SH-SY5Y (cell line): ENCODE data around the gene SLC19A1.

ENCODE experiments used
- GATA2 ChIP-seq: IDR thresholded peaks from 2 replicates; pipeline ENCODE4 v1.6.1; 2011; ENCODE audit warnings: mild to moderate bottlenecking, low read depth, low read length
- GATA3 ChIP-seq: IDR thresholded peaks from 2 replicates; pipeline ENCODE4 v1.6.1; 2011; ENCODE audit warnings: low read depth, mild to moderate bottlenecking, low read length, moderate library complexity

- TF ChIP-seq GATA3 (no peak), GATA2 (no peak)
Measured at GRCh38 chr21:45460611-45461368, 81.5 kb downstream of the SLC19A1 start.
